GM21360 (cell line): Measurements from ENCODE around the gene BMP2.

Source experiments
- ATAC-seq: cut with Tn5 transposase; IDR thresholded peaks from one replicate; pipeline ENCODE4 v1.9.1; 2021; ENCODE audit warnings: mild to moderate bottlenecking, moderate library complexity; ENCODE audit not compliant: unreplicated experiment

The BMP2 gene

DNA sequence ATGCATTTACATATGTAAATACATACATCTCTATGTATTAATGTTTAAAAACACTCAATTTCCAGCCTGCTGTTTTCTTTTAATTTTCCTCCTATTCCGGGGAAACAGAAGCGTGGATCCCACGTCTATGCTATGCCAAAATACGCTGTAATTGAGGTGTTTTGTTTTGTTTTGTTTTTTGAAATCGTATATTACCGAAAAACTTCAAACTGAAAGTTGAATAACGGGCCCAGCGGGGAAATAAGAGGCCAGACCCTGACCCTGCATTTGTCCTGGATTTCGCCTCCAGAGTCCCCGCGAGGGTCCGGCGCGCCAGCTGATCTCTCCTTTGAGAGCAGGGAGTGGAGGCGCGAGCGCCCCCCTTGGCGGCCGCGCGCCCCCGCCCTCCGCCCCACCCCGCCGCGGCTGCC is 355 bp upstream of the BMP2 start:
- ATAC-seq: no peak

DNA sequence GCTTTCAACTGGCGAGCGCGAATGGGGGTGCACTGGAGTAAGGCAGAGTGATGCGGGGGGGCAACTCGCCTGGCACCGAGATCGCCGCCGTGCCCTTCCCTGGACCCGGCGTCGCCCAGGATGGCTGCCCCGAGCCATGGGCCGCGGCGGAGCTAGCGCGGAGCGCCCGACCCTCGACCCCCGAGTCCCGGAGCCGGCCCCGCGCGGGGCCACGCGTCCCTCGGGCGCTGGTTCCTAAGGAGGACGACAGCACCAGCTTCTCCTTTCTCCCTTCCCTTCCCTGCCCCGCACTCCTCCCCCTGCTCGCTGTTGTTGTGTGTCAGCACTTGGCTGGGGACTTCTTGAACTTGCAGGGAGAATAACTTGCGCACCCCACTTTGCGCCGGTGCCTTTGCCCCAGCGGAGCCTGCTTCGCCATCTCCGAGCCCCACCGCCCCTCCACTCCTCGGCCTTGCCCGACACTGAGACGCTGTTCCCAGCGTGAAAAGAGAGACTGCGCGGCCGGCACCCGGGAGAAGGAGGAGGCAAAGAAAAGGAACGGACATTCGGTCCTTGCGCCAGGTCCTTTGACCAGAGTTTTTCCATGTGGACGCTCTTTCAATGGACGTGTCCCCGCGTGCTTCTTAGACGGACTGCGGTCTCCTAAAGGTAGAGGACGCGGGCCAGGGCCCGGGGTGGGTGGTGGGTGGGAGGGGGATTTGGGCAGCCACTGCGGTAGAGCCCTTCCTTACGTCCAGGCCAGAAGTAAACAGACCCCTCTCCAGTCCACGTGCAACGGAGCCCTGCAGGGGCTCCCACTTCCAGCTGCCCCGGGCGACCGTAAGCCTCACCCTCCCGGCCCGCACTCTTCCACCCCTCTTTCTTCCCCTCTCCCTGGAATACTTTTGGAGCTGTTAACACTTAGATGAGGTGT is 998 bp downstream of the BMP2 start:
- no peak for ATAC-seq

DNA sequence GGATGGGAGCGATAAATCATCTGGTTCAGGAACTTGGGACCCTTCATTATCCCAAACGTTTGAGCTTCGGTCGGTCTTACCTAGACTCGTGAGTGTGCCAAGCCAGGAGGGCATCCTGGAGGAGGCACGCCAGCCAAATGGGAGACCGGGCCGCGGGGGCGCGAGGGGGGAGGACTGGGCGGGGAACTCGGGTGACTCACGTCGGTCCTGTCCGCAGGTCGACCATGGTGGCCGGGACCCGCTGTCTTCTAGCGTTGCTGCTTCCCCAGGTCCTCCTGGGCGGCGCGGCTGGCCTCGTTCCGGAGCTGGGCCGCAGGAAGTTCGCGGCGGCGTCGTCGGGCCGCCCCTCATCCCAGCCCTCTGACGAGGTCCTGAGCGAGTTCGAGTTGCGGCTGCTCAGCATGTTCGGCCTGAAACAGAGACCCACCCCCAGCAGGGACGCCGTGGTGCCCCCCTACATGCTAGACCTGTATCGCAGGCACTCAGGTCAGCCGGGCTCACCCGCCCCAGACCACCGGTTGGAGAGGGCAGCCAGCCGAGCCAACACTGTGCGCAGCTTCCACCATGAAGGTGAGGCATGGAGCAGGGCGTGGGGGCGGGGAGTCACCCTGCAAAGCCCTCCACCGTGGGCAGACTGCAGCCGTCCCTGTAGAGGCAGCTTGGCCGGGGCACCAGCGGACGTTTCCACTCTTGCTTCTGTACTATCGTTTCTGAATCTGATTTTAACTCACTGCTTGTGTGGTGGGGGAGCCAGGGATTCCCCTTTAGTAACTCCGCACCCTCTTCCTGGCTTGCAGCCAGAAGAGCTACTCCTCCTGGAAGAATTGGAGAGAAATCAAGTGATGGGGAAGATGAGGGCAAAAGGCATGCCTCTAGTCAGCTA is 2.7 kb downstream of the BMP2 start:
- no peak for ATAC-seq

DNA sequence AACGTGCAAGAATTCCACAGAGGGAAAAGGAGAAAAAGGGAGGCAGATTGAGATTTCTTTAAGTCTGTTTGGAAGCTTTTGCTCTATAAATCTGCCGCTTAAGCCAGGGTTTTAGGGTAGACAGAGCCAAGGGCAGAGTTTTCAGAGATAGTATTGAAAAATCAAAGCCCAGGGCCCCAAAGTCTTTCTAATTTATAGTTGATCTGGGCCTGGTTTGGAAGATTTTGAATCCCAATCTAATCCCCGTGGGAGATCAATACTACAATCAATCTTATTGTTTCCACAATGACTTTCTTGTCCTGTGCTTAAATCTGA is 3.3 kb downstream of the BMP2 start:
- no peak for ATAC-seq

DNA sequence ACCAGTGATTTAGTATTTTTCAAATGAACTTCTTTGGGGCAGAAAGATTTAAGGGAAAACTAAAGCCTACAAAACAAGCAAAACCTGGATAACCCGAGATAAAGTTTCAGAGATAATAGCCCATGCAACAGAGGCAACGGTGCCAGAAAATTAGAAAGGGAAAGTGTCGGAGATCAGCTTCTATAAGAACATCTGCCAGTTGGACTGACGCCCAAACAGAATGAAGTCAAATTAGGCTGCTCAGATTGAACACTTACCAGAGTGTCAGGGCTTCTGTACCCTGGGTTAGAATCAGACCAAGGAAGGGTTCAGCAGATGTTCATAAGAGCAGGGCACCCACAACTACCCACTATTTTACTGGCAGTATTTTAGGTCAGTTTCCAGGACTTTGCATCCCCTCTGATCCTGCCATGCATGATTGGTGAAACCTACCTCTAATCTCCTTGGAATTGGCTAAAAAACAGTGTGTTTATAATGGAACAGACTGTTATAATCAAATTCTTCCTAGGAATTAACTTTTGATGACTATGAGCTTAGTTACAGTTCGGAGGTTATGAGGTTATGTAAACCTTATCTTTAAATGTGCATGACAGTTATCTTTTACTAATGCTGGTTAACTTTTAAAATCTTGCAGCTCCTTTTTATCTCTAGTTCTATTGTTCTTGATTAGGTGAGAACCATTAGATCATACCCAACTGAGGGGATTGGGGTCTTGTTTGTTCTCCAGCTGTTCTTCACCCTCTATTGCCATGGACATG is 13.1 kb downstream of the BMP2 start:
- no peak for ATAC-seq

DNA sequence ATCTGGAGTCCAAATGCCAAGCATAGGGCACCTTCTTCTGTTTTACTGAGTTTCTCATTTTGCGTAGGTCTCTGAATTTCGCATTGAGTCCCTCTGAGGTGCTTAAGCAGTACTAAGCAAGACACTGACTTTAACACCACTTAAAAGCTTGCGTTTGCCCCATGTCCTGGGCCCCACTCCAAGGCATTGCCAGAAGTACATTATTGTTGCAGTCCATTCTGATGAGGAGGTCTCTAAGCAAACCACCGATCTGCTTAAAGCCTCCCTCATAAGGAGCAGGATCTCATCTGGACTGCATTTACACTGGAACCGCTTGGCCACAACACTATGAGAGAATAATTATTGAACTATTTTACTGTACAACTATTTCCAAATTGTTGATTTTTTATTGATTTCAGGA is 16.3 kb downstream of the BMP2 start:
- no peak for ATAC-seq

DNA sequence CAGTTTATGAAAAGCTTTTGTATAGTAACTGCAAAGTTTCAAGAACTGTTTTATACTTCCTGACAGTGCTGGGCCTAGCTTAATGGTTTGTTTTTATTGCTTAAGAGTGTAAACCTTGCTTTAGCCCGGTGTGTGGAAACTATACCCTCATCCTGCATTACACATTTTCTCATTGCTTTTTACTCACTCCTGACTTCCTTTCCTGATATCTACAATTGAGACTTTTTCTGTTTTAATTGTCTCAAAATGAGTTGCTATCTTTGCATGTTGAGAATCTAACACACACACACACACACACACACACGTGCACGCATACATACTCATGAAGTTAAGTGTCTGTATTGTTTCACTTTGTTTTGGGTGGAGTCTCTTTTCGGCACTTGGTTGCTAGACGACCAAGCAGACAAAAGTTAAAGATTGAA is 16.7 kb downstream of the BMP2 start:
- ATAC-seq: no peak

DNA sequence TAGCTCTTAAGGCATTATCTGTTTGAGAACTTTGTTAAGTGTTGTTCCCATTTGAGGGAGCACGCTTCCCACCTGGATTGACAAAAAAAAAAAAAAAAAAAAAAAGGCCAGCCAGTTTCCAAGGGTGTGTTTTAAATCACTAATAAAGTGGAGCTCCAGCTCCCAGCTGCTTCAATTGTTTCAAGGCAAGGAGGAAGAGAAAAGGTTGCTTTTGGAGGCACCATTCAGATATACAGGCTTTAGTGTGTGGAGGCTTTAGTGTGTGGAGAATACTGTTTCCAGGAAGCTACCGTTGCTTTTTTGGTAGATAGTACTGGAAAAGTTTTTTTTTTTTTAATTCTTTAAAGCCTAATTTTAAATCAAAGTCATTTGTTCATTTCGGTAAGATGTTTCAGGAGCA is 17.3 kb downstream of the BMP2 start:
- ATAC-seq: no peak

DNA sequence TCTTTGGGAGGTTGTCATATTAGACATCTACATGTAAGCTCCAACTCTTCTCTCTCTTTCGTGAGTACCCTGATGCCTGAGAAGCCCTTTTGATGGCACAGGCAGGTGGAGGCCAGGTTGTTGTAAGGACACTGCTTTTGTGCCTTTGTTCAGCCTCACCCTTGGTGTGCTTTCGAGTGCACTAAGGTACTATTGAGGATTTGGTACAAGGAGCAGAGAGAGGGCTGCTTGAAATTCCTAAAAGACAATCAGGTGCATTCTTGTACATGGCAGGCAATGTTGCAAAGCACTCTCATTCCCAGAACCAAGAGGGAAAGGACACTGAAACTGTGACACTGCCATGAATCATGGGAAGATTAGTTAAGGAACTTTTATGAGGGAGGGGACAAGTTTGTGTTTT is 19.1 kb downstream of the BMP2 start:
- no peak for ATAC-seq

DNA sequence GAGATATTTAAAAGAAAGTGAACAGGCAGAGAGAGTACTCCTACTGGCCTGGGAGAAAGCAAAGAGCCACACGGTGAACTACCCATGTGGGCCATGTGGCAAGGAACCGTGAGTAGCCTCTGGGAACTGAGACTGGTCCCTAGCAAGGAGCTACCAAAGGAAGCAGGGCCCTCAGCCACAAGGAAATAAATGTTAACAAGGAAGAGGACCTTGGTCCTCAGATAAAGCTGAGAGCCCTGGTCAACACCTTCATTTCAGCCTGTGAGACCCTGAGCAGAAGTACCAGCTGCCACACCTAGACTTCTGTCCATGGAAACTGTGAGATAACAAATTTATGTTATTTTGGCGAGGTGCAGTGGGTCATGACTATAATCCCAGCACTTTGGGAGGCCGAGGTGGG is 25.3 kb downstream of the BMP2 start:
- ATAC-seq: no peak

DNA sequence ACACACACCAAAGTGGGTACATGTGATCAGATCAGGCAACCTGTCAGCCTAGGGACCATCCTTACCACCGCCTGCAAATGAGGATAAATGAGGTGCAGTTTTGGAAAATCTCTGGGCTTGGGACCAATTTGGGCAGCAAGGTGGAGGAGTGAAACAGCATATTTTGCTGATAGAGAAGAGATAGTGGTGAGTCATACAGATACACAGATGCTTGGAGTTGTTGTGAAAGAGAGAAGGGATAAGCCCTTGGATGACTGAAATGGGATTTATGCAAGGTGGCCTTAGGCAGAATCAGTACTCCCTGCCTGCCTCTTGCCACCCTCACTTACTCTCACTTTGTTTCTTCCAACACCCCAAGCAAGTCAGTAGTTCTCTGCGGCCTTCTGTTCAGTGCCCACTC is 34.7 kb downstream of the BMP2 start:
- no peak for ATAC-seq

DNA sequence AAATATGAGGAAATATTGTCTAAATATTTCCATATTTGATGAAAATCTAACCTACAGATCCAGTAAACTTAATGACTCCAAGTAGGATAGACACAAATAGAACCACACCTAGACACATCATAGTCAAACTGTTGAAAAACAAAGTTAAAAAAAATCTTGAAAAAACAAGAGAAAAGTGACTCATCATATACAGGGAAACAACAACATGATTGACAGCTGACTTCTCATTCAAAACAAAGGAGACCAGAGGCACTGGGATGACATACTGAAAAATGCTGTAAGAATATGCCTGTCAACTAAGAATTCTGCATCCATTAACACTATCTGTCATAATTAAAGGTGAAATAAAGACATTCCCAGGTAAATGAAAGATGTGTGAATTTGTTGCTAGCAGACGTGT is 38.8 kb downstream of the BMP2 start:
- ATAC-seq: no peak

DNA sequence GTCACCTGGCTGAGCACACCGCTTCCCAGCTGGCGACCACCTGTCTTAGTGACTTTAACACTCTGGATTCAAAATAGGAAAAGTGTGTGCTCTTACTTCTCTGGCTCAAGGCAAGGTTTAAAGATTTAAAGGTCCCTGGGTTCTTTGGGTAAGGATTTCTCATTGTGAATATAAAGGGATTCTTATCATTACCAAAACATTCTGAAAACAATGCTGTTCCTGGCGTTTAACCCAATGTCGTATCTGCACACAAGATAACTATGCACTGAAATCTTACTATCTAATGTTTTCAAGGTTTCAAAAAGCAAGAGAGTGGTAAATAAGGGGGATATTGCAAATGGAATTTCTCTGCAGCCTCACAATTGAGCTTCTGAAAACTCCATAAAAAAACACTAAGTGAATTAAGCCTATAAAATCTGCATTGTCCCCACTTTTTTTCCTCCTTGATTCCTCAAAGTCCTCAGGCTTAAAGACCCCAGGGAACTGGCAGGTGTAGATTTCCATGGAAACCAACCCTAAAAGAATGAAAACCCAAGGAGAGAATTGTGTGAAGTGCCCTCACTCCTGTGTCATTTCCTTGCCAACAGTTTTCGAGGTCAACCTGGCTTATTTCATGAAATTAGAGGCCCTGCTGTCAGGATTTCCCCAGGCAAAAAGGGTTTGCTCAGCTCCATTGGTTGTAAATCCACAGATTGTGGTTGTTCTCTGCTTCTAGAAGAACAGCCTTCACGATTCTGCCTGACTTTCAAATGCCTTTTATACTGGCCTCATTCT is 44.0 kb downstream of the BMP2 start:
- no peak for ATAC-seq

DNA sequence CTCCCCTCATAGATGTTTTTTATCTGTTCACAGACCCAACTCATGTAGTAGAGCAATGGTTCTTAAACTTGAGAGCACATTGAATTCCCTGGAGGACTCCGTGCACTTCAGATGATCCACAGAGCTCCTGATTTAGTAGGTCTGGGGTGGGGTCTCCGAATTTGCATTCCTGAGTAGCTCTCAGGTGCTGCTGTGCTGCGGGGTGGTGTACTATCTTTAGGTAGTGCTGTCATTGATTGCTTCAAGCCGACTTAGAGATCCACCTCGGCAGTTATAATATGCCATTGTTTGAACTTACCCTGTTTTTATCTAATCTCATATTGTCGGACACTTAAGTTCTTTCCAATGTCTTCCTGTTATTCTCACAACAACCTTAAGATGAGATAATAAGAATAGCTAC is 45.0 kb downstream of the BMP2 start:
- no peak for ATAC-seq

DNA sequence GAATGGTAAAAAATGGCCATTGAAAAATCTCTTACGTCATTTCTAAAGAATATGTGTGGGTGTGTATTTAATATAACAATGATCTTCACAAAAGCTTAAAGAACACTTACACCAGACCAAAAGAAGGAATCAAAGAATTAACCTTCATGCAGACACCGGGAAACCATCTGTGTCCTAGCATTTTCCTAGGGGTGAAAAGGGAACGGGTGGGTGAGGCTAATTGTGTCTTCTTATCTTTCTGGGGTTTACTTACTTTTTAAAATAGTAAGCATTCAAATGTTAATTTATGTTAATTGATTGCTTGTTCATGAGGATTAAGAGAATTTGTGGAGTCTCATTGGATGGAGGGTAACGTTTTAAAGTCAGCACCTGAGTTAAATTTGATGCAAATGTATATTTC is 47.5 kb downstream of the BMP2 start:
- ATAC-seq: no peak

DNA sequence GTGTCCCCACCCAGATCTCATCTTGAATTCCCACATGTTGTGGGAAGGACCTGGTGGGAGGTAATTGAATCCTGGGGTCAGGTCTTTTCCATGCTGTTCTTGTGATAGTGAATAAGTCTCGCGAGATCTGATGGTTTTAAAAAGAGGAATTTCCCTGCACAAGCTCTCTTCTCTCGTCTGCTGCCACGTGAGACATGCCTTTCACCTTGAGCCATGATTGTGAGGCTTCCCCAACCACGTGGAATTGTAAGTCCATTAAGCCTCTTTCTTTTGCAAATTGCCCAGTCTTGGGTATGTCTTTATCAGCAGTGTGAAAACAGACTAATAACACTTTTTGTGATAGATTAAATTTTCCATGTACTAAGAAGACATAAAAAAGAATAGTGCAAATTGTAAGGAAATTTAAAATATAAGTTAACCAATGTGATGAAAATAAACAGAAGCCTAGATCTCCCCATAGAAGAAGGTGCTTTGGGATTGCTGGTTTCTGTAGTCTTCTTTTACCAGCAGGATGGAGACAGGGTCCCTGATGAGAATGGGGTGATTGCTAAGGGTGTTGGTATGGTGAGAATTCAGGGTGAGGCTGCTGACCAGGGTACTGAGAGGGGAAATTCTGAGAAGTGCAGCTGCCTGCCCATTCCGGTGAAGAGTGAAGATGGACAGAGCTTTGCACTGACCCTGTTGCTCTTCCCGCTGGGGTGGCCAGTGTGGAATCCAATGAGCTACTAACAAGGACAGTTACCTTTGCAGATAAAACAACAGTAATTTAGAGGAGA is 50.7 kb downstream of the BMP2 start:
- ATAC-seq: no peak

DNA sequence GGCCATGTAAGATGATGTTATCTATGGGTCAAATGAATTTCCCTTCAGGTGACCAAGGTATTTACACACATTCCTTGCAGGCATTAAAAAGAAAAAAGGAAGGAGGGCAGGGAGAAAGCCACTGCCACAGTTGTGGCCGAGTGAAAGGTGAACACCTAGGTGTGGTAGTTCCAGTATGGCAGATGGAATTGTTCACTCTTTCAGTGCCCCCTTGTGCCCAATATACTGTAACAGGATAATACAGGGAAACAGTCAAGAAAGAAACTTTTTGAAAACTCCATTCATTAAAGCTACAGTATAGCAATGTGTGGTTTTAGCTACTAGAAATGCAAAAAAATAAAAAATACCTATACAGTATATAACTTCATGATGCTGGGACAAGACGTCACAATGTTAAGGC is 52.1 kb downstream of the BMP2 start:
- ATAC-seq: no peak

DNA sequence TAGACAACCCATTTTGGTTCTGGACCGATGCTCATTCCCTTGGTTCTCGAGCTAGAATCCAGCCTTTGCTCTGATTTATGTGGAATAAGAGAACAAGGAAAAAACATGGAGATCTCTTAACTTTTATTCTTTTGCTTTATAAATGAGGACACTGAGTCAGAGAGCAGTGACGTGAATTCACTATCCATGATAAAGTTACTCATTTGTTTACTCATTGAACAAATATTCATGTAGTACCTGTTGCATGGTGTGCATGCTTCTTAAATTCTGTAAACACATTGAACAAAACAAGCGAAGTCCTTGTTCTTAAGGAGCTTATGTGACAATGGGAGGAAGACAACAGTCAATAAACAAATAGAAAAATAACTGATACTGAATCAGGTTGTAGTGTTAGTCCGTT is 56.9 kb downstream of the BMP2 start:
- ATAC-seq: no peak

DNA sequence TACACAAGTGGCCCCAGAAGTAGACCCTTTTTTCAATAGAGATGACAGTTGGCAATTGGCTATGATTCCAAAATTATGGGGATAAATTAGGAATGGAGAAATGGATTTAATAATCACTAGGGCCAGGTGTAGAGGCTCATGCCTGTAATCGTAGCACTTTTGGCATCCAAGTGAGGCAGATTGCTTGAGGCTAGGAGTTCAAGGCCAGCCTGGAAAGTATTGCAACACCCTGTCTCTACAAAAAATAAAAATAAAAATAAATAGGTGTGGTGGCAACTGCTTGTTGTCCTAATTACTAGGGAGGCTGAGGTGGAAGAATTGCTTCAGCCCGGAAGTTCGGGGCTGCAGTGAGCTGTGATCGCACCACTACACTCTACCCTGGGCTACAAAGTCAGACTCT is 60.0 kb downstream of the BMP2 start:
- ATAC-seq: no peak
